HG03108 (cell line): Measurements from ENCODE around the gene COL6A1.
"Not testable (repeated sequence)": the region's sequence is repeated elsewhere in the genome, so short reads cannot be mapped to it uniquely, and the experiment has no call there.

ENCODE experiments used
- ATAC-seq: cut with Tn5 transposase; IDR thresholded peaks from one replicate; pipeline ENCODE4 v1.9.1; 2021; ENCODE audit warnings: moderate library complexity; ENCODE audit not compliant: unreplicated experiment

The COL6A1 gene

DNA sequence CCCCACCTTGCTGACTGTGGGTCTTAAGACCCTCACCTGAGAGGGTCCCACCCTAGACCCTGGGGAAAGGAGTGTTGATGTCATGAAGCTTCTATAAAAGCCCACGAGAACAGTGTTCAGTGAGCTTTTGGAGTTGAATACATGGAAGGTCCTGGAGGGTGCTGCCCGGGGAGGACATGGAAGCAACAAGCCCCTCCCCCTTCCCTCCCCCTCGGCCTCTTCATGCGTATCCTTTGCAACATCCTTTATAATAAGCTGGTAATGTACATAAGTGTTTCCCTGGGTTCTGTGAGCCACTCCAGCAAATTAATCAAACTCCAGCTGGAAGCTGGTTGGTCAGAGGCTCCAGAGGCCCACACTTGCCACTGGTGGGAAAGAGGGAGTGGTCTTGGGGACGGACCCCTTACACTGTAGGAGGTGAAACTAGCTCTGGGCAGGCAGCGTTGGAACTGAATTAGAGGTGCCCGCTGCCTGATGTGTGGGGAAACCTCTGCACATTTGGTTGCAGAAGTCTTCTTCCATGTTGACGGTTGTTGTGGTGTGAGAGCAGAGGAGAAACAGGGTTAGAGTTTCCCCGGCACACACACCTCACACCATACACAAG is 14.7 kb upstream of the COL6A1 start:
- ATAC-seq = no peak

DNA sequence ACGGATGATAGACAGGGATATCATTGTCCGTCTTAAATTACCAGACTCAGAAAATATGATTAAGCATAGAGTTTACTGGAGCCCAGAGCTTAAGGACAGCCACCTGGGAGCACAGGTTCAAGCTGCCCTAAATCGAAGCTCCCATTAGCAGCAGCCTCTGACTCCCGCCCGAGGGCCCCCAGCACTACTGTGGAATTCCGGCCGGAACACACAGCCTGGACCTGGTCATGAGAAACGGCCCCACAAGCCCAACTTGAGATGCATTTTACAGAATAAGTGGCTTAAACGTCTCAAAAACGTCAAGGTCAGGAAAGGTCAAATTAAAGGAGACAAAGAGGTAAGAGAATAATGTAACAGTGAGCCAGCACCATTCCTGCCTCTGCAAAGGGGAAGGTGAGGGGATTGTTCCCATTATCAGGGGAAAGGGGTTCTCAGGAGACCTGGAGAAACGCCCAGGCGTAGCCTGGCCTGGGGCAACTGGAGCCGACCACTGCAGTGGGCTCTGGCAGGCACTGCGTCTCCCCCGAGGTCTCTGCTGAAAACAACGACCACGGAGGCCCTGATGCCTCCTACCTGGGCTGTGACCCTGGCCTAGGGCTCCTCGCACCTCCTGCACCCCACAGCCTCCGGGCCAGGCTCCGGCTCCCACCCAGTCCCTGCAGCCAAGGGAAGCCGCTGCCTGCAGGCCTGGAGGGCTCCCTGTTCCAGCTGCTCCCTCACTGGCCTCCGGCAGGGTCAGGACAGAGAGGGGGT is 11.5 kb upstream of the COL6A1 start:
- ATAC-seq = no peak

DNA sequence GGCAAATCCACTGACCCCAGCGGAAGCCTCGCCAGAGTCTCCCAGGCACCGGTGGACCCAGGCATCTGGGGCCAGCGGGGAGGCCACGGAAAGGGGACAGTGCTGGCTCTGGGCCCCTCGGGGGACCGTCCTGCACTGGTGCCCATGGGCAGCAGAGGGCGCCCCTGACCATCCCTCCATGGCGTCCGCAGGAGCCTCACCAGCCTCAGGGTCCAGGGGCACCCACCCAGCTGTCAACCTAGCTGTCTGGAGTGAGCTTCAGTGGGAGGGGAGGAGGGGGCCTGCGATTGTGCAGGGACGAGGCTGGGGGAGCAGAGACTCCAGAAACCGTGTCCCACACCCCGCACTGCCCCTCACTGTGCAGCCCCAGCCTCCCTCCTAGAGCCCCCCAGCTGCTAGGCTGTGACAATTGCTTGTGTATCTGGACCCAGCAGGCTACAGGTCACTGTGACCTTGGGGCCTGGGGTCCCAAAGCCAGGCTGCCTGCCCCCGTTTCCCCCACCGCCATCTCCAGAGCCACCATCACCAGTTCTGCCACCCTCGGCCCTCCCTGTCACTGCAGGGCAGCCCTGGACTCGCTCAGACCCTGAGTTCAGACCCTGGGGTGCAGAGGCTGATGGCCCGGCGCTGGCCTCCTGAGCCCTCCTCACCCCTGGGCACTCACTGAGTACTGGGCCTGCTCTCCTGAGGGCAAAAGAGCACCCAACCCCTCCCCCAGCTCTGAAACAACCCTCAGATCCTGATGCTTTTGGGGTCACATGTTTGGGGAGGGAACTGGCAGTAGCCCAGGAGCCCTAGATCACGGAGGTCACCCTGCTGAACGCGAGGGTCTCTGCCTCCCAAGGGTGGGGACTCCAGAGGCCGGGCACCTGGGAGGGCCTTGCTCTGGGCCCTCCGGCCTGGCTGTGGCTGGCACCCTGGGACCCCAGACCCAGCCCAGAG is 10.6 kb upstream of the COL6A1 start:
- no peak for ATAC-seq

DNA sequence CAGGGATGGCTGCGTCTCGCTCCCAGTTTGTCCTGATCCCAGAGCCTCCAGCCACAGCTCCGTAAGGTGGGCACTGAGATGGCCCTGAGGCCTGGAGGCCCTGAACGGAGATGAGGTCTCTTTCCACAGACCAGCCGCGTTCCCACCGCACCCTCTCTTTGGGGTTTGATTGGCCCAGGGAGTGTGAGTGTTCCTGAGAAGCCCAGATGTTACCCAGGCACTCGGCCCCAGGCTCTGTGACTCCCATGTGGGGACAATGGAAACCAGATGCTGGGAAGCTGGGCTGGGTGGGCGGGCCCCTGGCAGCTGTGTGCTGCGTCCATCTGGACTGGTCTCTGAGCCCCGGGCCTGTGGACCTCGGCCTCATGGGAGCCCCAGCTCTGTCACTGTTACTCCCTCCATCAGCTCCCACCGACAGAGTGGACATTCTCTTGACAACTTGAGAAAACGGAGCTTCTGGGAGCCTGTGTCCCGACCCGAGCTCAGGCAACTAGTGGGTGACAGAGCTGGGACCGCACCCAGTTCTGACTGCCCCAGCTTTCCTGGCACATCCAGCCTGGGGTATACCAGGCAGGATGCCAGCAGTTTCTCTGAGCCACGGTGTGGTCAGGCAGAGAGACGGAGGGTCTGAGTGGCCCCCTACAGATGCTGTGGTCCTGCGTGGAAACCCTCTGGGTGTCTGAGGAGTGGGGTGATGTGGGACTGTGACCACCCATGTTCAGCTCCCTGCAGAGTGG is 9.8 kb upstream of the COL6A1 start:
- no peak for ATAC-seq

DNA sequence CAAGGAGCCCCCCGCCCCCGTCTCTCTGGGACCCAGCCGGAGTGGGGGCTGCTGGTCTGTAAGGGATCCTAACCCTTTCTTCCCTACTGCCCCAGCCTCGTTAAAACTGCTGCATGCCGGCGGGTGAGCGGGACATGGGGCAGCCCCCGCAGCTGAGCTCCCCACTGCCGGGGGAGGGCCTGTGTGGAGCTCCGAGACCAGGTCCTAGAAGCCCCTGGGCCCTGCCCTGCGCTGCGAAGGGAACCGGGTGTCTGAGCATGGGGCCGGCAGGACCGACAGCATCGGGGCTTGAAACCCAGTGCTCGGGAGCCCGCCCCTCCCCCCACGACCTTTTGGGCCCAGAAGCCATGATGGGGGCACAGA is 9.2 kb upstream of the COL6A1 start:
- ATAC-seq = no peak

DNA sequence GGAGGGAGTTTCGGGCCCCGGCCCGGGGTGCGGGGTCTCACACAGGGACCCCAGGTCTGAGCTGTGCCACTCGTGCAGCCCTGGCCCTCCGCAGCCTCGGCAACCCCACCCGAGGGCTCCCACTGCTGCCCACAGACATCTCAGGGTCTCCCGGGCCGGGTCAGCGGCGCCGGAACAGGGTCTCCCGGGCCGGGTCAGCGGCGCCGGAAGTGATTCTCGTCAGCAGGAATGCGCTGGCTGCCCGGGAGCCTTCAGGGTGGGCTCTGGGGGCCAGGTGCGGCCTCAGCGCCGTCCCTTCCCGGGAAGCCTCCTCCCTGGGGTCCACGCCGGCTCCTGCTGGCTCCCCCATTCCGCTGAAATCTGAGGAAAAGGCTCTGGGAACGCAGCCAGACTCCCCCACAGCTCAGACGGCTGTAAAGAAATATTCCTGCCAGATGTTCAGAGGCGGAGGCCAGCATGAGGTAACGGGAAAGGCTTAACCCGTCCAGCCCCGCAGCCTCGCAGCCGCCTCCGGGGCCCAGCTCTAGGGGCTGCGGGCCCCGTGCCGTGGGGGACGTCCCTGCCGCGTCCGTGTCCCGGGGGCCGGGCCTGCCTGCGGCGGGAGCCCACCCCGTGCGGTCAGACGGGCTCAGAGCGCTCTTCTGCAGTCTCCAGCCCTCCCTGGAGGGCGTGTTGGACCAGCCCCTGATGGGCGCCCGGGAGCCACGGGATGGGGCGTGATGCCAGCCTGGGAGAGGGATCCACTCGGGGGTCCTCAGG is 8.7 kb upstream of the COL6A1 start:
- no peak for ATAC-seq

DNA sequence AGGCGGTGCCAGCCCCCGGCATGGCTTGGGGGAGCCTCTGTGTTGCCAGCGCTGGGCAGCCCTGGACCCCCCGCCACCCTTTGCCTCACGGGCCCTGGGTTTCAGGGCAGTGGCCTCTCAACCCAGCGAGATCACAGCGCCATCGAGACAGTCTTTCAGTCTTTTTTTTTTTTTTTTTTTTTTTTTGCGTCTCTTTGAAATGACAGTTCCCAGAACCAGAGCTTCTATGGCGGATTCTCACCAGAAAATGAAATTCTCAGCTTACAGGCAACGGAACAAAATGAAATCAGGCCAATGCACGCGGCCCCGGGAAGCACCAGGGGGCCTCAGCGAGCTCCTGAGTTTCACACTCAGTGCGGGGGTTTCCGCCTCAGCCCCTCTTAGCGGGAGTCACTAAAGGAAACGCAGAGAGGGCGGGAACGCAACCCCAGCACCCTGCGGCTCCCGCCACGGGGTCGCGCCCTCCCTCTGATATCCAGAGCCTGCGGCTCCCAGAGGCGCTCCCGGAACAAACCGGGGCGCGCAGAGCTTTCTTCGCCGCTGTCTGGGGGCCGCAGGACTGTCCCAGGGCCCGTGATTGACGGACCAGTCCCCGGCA is 8.0 kb upstream of the COL6A1 start:
- ATAC-seq = no peak

DNA sequence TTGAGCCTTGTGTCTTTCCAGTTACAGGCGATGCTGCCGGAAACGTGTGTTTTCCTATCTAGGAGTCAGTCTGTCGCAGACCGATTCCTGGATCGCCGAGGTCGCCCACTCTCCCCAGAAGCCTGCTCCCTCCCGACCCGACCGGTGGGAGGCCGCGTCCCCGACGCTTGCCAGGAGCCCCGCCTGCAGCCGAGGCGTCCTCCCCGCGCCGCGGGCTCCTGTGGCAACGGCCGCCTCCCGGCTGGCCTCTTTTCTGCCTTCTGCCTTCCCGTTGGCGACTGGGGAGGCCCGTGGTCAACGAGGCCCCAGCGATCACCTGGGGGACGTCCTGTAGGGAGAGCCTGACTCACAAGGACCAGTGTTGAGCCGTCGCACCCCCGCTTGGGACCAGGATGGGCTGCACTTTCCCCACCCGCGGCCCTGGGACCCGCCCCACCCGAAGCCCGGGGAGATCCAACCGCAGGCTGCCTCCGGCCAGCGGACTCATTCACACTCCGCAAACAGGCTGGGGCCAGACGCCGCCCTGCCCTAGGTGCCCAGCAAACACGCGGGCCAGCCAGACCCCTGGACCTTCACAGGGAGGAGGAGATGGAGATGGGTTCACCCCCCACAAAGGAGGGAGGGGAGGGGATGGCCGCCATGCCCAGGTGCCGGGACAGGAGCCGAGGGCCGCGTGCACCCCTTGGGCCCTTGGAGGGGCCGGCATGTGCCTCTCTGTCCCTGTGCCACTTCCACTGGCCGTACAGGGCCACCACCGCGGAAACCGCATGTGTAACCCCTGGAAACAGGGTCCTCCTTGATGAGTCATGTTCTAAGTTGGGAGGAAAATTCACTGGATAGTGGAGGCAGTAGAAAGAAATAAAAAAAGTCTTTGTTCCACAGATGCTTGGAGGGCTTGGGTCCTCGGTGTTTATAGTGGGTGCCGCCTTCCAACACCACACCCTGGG is 7.2 kb upstream of the COL6A1 start:
- ATAC-seq = no peak

DNA sequence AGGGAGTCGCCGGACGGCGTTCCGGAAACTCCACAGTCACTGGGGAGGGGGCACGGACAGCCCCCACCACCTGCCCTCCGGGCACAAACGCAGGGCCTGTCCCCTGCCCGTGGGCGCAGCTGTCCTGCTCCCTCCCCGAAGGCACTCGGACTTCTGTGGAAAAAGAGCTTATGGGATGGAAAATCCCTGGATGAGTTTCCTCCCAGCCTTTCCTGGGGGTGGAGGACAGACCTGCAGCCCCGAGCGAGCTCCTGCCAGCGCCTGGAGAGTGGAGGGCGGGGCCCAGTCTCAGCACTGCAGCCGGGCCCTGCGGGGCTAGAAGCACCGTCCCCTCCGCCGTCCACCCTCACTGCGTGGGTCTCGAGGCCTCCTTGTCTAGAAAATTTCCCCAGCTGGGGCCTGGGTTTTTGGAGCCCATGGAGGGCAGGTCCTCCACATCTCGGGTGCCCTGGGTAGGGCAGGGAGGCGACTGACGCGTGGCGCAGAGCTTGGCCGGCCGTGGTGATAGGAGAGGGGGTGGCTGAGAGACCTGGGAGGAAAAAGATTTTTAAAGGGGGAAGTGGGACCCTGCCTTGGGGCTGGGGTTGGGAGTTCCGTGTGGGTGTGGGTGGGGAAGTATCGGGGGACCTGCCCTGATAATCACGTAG is 6.4 kb upstream of the COL6A1 start:
- no peak for ATAC-seq

DNA sequence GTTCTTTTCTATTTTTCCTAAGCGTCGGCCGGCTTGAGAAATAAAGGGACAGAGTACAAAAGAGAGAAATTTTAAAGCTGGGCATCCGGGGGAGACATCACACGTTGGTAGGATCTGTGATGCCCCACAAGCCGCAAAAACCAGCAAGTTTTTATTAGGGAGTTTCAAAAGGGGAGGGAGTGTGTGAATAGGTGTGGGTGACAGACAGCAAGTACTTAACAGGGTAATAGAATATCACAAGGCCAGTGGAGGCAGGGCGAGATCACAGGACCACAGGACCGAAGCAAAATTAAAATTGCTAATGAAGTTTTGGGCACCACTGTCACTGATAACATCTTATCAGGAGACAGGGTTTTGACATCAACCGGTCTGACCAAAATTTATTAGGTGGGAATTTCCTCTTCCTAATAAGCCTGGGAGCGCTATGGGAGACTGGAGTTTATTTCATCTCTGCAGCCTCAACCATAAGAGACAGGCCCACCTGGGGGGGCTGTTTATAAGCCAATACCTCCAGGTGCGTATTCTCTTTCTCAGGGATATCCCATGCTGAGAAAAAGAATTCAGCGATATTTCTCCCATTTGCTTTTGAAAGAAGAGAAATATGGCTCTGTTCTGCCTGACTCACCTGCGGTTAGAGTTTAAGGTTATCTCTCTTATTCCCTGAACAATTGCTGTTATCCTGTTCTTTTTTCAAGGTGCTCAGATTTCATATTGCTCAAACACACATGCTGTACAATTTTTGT is 5.7 kb upstream of the COL6A1 start:
- ATAC-seq = not testable (repeated sequence)

DNA sequence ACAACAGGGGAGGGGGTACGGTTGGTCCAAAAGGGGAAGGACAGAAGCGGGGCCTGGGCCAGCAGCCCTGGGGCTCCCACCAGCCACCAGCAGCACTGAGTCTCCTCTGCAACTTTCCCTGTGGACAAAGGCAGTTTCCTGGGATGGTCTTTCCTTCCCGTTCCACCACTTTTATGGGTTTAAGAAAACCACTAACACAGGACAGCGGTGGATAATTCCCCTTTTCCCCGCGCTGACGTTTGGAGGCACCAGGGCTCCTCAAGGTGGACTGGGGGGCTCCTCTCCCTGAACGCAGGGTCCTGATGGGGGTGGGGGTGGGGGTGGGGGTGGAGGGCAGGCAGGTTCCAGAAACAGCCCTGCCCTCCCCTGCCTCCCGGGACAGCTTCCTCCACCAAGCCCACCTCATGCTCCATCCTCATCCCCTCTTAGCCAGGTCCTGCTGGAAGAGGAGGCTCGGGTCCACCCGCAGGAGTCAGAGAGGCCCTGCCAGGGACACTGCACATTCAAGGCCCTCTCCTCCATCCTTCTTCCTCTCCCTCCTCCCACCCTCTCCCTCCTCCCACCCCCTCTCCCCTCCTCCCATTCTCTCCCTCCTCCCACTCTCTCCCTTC is 4.8 kb upstream of the COL6A1 start:
- no peak for ATAC-seq

DNA sequence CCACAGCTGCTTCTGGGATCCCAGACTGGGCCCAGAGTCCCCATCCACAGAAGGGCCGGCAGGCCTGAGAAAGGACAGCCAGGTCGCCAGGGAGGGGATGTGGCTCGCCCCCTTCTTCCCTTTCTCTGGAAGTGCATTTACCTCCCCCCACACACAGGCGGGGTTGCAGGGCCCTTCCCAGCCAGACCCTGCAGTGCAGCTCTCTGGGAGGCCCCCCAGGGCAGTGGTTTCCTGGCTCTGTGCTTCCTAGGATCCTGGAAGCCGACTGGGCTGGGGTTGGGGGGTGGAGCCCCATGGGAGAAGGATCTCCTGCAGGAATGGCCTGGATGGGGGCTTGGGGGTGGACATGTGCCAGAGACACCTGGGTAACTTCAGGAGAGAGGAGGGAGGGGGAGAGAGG is 4.2 kb upstream of the COL6A1 start:
- no peak for ATAC-seq

DNA sequence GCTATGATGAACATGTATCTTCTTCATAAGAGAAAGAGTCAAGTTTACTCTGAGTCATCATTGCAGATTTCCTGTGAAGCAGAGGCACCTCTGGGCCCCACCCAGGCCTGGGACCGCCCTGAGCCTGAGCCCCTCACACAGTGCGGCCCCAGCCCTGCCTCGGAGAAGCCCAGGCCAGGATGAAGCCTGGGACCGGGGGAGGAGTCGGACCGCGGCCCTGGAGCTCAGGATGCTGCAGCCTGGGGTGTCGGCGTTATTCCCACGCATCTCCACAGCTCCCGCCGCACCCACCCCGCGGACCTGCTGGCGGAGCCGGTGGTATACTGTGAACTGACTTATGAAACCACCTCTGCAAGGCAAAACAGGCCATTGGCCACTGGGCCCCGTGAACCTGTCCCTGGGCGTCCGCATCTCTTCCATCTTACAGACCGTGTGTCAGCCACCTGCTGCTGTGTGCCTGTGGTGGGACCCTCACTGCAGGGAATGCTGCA is 2.4 kb upstream of the COL6A1 start:
- ATAC-seq = no peak

DNA sequence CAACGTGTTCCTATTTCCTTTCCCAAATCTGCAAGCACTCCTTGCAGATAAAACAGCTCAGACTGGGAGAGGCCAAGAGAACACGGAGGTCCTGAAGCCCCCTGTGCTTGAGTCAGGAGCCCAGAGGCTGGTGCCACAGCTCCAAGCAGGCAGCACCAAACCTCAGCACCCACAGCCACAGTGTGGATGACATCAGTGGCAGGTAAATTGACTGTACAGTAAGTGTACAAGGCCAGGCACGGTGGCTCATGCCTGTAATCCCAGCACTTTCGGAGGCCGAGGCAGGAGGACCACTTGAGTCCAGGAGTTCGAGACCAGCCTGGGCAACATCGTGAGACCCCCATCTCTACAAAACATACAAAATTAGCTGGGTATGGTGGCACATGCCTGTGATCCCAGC is 1.9 kb upstream of the COL6A1 start:
- no peak for ATAC-seq

DNA sequence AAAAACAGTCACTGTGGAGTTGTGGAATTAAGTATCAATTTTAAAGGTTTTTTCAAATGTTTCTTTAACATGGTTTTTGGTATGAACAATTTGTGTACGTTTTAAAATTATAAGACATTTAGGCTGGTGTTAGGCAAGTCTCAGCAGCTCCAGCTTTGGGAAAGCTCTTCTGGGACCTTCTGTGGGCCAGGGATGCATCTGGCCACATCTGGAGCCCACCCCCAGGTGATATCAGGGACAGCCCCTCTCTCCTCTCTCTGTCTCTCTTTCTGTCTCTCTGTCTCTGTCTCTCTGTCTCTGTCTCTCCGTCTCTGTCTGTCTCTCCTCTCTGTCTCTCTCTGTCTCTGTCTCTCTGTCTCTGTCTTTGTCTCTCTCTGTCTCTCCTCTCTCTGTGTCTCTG is 1.3 kb upstream of the COL6A1 start:
- no peak for ATAC-seq

DNA sequence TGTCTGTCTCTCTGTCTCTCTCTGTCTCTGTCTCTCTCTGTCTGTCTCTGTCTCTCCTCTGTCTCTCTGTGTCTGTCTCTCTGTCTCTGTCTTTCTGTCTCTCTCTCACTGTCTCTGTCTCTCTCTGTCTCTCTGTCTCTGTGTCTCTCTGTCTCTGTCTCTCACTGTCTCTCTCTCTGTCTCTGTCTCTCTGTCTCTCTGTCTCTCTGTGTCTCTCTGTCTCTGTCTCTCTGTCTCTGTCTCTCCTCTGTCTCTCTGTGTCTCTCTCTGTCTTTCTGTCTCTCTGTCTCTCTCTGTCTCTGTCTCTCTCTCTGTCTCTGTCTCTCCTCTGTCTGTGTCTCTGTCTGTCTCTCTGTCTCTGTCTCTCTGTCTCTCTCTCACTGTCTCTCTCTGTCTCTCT is 873 bp upstream of the COL6A1 start:
- ATAC-seq = no peak

DNA sequence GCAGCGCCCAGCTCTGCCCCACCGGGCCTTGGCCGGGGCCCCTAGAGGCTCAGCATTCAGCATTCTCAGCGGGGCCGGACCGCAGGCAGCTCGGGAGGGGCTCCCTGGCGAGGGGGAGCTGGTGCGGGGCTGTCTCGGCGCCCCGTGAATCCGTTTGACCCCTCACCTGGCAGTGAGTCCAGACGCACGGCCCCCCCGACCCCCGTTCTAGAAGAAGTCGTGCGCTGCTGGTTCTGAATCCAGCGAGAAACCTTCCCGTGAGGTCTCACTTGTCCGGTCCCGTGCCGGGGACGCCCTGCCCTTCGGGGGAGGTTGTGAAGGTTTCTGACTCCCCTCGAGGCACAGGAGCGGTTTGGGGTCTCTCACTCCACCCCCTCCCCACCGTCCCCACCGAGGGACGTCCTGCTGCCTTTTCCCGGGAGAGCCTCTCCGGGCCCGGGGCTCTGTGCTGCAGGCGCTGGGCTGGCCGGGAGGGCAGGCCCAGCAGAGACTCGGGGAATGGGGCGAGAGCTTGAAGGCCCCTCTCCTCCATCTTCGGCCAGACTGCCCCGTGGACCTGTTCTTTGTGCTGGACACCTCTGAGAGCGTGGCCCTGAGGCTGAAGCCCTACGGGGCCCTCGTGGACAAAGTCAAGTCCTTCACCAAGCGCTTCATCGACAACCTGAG is 655 bp downstream of the COL6A1 start:
- no peak for ATAC-seq
